ENCODE measurements around the gene OBSCN.

OBSCN gene

GRCh38 chr1:228289996-228290881 lies 82.4 kb downstream of the OBSCN start:
- DNase-seq (ENCODE audit: low read depth in 2 of 2), result no peak

GRCh38 chr1:228291906-228292608 lies 84.2 kb downstream of the OBSCN start:
- DNase-seq (ENCODE audit: low read depth in 2 of 2), result no peak

GRCh38 chr1:228292609-228292911 lies 84.7 kb downstream of the OBSCN start:
- no peak for DNase-seq (ENCODE audit: low read depth in 2 of 2)

GRCh38 chr1:228293393-228293792 lies 85.5 kb downstream of the OBSCN start:
- DNase-seq (ENCODE audit: low read depth in 2 of 2), result no peak

DNA sequence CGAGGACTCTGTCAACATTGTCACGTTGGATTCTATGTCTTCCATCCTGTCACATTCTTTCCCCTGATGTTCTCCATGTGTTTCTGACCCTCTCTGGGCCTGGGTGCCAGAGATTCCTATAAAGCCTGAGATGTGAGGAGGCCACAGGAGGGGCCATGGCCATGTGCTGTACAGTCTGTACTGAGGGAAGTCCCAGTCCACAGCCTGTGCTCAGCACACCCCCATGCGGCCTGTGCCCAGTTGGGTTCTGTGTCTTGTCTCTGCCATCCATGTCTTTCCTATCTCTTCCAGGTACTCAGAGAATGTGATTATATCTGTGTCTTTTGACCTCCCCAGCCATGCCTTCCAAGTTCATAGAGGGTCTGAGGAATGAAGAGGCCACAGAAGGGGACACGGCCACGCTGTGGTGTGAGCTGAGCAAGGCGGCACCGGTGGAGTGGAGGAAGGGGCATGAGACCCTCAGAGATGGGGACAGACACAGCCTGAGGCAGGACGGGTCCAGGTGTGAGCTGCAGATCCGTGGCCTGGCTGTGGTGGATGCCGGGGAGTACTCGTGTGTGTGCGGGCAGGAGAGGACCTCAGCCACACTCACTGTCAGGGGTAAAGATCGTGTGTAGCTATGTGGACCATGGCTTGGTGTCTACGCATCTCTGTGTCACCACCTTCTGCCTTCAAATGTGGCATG lies 86.1 kb downstream of the OBSCN start:
- no peak for DNase-seq (ENCODE audit: low read depth in 2 of 2)

GRCh38 chr1:228294717-228295116 lies 86.9 kb downstream of the OBSCN start:
- DNase-seq (ENCODE audit: low read depth in 2 of 2), result no peak

- DNase-seq (ENCODE audit: low read depth in 2 of 2), result no peak
These were observed 87.4 kb downstream of the OBSCN start for GRCh38 chr1:228295201-228295600.

DNA sequence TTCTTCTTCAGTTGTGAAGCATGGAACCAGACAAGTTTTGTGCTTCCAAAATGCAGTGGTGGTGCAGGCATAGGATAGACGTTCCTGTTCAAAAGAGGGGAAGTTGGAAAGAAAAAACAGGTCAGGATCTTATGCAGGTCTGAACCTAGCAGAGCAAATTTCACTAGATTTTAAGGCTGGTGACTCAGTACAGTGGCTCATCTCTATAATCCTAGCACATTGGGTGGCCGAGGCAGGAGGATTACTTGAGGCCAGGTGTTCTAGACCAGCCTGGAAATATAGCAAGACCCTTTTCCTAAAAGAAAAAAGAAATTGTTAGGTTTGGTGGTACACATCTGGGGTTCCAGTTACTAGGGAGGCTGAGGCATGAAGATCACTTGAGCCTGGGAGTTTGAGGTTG lies 88.1 kb downstream of the OBSCN start:
- DNase-seq (ENCODE audit: low read depth in 2 of 2), result no peak

- no peak for DNase-seq (ENCODE audit: low read depth in 2 of 2)
These were observed 89.4 kb downstream of the OBSCN start for GRCh38 chr1:228297242-228297641.

DNA sequence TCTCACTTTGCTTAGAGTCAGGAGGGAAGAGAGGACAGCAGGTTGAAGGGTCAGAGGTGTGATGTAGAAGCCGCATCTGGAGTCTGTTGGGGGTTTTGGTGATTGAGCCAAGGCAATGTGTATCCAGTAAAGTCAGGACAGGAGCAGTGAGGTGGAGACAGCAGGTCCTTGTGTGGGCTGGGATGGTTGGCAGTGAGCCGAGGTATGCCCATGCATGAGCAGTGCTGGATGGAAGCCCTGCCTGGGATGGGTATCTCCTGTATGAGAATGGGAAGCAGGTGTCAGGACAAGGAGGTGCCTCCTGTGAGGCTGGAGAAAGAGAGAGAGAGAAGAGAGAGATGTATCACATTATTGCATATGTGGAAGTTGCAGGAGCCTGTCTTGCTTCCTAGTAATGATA lies 90.0 kb downstream of the OBSCN start:
- no peak for DNase-seq (ENCODE audit: low read depth in 2 of 2)

DNA sequence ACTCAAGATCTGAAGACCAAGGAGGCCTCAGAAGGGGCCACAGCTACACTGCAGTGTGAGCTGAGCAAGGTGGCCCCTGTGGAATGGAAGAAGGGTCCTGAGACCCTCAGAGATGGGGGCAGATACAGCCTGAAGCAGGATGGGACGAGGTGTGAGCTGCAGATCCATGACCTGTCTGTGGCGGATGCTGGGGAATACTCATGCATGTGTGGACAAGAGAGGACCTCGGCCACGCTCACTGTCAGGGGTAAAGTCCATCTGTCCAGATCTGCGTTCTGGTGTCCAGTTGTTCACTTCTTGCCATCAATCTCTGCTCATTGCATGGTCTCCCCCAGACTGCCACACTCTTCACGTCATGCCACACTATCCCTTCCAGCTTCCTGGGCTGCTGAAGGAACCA lies 90.6 kb downstream of the OBSCN start:
- no peak for DNase-seq (ENCODE audit: low read depth in 2 of 2)

DNA sequence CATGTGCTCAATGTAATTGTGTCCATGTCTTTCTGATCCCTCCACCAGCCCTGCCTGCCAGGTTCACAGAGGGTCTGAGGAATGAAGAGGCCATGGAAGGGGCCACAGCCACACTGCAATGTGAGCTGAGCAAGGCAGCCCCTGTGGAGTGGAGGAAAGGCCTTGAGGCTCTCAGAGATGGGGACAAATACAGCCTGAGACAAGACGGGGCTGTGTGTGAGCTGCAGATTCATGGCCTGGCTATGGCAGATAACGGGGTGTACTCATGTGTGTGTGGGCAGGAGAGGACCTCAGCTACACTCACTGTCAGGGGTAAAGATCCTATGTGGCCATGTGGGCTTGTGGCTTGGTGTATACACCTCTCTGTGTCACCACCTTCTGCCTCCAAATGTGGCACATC lies 91.4 kb downstream of the OBSCN start:
- DNase-seq (ENCODE audit: low read depth in 2 of 2), result no peak

DNA sequence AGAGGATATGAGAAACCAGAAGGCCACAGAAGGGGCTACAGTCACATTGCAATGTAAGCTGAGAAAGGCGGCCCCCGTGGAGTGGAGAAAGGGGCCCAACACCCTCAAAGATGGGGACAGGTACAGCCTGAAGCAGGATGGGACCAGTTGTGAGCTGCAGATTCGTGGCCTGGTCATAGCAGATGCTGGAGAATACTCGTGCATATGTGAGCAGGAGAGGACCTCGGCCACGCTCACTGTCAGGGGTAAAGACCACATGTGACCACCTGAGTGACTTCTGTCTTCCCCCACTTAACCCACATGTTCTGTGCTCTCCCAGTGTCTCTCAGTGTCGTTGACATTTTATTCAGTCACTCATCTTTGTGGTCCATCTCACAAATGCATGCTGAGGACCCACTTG lies 92.1 kb downstream of the OBSCN start:
- no peak for DNase-seq (ENCODE audit: low read depth in 2 of 2)

DNA sequence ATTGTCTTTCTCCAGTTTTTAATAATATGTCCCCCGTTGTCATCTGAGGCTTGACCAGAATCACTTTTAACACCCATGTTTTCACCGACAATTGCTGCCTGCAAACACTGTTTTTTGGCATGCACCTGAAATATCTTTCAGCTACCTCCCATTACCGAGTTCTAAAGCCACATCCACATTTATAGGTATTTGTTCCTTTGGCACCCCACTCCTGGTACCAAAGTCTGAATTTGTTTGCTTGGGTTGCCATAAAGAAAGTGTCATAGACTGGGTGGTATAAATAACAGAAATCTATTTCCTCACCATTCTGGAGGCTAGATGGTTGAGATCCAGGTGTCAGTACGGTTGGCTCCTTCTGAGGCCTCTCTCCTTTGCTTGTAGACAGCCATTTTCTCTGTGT lies 94.2 kb downstream of the OBSCN start:
- no peak for DNase-seq (ENCODE audit: low read depth in 2 of 2)

GRCh38 chr1:228303596-228303995 lies 95.8 kb downstream of the OBSCN start:
- DNase-seq (ENCODE audit: low read depth in 2 of 2), result no peak

GRCh38 chr1:228304225-228304624 lies 96.4 kb downstream of the OBSCN start:
- DNase-seq (ENCODE audit: low read depth in 2 of 2), result no peak

GRCh38 chr1:228304766-228305395 lies 97.0 kb downstream of the OBSCN start:
- no peak for DNase-seq (ENCODE audit: low read depth in 2 of 2)

DNA sequence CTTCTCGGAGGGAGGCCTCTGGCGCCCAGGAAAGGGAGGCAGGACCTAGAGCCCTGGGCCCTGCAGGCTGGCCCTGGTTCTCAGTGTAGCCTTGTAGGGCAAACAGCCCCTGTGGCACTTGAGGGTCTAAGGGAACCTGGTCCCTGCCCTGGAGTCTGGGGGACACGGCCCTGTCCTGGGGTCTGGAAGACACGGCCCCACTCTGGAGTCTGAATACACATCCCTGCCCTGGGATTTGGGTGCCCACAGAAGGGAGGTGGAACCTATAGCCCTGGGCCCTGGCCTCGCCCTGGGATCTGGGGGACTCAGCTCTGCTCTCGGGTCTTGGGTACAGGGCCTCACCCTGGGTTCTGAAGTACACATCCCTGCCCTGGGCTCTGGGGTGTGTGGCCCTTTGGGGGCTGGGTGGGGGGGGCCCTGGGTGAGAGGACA lies 97.9 kb downstream of the OBSCN start:
- DNase-seq (ENCODE audit: low read depth in 2 of 2), result no peak

- no peak for DNase-seq (ENCODE audit: low read depth in 2 of 2)
These were observed 98.7 kb downstream of the OBSCN start for GRCh38 chr1:228306275-228307217.

DNA sequence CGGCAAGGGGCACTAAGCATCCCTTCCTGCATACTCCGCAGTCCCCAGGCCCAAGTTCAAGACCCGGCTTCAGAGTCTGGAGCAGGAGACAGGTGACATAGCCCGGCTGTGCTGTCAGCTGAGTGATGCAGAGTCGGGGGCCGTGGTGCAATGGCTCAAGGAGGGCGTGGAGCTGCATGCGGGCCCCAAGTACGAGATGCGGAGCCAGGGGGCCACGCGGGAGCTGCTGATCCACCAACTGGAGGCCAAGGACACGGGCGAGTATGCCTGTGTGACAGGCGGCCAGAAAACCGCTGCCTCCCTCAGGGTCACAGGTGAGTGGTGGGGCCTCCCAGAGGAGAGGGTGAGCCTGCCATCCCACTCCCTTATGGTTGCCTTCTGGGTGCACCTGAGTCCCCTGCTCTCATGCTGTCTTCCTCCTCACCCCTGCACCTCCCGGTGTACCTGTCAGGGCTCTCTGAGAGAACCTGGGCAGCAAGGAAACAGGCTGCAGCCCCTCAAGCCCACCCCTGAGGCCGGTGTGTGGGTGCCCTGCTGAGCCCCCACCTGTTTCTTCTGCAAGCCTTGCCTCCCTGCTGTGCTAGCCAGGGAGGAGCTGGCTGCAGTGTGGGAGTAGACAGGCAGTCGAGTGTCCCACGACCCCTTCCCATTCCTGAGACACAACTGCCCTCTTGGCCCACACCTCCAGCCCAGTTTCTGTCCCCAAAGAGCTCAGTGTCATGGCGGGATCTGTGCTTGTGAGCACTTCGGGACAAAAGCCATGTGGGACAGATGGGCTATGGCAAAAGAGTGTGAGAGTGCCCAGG lies 99.6 kb downstream of the OBSCN start:
- no peak for DNase-seq (ENCODE audit: low read depth in 2 of 2)

Measured in stimulated activated CD8-positive, alpha-beta memory T cell treated with anti-CD3 and anti-CD28 coated beads, Interleukin-2, amount 100 ng/mL, for 1 hour (primary cell).